ENCODE measurements around the gene KCNIP4. TPM values are rescaled to one million over a fixed set of nuclear protein-coding genes. Genes with fewer than 3 reads are reported as not detected.

Gene KCNIP4
- total and polyA plus RNA-seq, 2 experiments from 2014 or later: 0.14 to 0.63 TPM

- TF ChIP-seq, protein P1, sequence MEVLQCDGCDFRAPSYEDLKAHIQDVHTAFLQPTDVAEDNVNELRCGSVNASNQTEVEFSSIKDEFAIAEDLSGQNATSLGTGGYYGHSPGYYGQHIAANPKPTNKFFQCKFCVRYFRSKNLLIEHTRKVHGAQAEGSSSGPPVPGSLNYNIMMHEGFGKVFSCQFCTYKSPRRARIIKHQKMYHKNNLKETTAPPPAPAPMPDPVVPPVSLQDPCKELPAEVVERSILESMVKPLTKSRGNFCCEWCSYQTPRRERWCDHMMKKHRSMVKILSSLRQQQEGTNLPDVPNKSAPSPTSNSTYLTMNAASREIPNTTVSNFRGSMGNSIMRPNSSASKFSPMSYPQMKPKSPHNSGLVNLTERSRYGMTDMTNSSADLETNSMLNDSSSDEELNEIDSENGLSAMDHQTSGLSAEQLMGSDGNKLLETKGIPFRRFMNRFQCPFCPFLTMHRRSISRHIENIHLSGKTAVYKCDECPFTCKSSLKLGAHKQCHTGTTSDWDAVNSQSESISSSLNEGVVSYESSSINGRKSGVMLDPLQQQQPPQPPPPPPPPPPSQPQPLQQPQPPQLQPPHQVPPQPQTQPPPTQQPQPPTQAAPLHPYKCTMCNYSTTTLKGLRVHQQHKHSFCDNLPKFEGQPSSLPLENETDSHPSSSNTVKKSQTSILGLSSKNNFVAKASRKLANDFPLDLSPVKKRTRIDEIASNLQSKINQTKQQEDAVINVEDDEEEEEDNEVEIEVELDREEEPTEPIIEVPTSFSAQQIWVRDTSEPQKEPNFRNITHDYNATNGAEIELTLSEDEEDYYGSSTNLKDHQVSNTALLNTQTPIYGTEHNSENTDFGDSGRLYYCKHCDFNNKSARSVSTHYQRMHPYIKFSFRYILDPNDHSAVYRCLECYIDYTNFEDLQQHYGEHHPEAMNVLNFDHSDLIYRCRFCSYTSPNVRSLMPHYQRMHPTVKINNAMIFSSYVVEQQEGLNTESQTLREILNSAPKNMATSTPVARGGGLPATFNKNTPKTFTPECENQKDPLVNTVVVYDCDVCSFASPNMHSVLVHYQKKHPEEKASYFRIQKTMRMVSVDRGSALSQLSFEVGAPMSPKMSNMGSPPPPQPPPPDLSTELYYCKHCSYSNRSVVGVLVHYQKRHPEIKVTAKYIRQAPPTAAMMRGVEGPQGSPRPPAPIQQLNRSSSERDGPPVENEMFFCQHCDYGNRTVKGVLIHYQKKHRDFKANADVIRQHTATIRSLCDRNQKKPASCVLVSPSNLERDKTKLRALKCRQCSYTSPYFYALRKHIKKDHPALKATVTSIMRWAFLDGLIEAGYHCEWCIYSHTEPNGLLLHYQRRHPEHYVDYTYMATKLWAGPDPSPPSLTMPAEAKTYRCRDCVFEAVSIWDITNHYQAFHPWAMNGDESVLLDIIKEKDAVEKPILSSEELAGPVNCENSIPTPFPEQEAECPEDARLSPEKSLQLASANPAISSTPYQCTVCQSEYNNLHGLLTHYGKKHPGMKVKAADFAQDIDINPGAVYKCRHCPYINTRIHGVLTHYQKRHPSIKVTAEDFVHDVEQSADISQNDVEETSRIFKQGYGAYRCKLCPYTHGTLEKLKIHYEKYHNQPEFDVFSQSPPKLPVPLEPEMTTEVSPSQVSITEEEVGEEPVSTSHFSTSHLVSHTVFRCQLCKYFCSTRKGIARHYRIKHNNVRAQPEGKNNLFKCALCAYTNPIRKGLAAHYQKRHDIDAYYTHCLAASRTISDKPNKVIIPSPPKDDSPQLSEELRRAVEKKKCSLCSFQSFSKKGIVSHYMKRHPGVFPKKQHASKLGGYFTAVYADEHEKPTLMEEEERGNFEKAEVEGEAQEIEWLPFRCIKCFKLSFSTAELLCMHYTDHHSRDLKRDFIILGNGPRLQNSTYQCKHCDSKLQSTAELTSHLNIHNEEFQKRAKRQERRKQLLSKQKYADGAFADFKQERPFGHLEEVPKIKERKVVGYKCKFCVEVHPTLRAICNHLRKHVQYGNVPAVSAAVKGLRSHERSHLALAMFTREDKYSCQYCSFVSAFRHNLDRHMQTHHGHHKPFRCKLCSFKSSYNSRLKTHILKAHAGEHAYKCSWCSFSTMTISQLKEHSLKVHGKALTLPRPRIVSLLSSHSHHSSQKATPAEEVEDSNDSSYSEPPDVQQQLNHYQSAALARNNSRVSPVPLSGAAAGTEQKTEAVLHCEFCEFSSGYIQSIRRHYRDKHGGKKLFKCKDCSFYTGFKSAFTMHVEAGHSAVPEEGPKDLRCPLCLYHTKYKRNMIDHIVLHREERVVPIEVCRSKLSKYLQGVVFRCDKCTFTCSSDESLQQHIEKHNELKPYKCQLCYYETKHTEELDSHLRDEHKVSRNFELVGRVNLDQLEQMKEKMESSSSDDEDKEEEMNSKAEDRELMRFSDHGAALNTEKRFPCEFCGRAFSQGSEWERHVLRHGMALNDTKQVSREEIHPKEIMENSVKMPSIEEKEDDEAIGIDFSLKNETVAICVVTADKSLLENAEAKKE (CRISPR knock-in tag; IDR thresholded peaks at IDR 0.05): no peak
- TF ChIP-seq ETS1 (IDR thresholded peaks at IDR 0.05) (no peak), CREB1 (CRISPR knock-in tag; IDR thresholded peaks at IDR 0.05; ENCODE audit: low read depth) (no peak), EZH2 (IDR thresholded peaks at IDR 0.05; ENCODE audit: low read depth, unreplicated experiment) (no peak), ZNF331 (CRISPR knock-in tag; IDR thresholded peaks at IDR 0.05; ENCODE audit: low read depth) (no peak), STAT1 (IDR thresholded peaks at IDR 0.05; ENCODE audit: unreplicated experiment) (no peak), JUNB (IDR thresholded peaks at IDR 0.05; ENCODE audit: unreplicated experiment) (no peak), NANOG (IDR thresholded peaks at IDR 0.05; ENCODE audit: borderline replicate concordance) (no peak)
Observed at GRCh38 chr4:21013501-21013900, 935.1 kb downstream of the KCNIP4 start (continued).

DNA sequence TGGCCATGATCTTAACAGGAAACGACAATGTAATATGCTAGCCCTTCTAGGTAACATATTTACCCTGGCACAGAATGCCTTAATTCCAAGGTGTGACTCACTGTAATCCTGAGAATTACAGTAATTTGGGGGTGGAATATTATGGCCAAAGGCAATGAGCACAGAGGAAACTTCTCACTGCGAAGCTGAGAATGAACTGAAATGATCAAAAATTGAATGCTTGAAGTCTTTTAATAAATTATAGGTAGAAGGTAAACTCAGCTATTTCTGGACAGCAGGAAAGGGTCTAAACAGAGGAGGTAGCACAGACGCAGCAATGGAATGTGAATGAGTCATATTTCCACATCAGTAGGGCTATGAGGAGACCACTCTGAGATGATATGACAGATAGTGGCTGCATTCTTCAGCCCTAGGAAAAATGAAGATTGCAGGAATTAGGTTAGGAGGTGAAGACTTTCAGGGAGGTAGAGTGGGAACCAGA lies 935.7 kb downstream of the KCNIP4 start:
- DNase-seq (ENCODE audit: low spot score) (no peak), ATAC-seq (no peak)
- Mint-ChIP-seq H3K4me3 (no peak overlapping the region), H3K27me3 (ENCODE audit: insufficient read depth, low read depth, poor library complexity) (no peaks in the 10 kb centered on the region), H3K36me3 (ENCODE audit: low read depth) (no peaks in the 10 kb centered on the region), H3K9me3 (no peaks in the 10 kb centered on the region), H3K27ac (no peak overlapping the region), H3K4me1 (no peaks in the 10 kb centered on the region)
- no peak overlapping the region for H3K4me2 ChIP-seq
- no peak overlapping the region for H3K4me3 ChIP-seq
- no peaks in the 10 kb centered on the region for H3K27me3 ChIP-seq (ENCODE audit: insufficient read depth)
- H2AFZ ChIP-seq: no peak overlapping the region
- no peaks in the 10 kb centered on the region for H3F3A ChIP-seq (replicated peaks; ENCODE audit: low read depth)
- no peak overlapping the region for H3K27ac ChIP-seq (ENCODE audit: low read depth)
- no peaks in the 10 kb centered on the region for H3K36me3 ChIP-seq (ENCODE audit: insufficient read depth)
- no peaks in the 10 kb centered on the region for H3K79me2 ChIP-seq (replicated peaks; ENCODE audit: insufficient read depth)
- no peaks in the 10 kb centered on the region for H3K4me1 ChIP-seq (ENCODE audit: insufficient read depth)
- no peaks in the 10 kb centered on the region for H4K20me1 ChIP-seq (replicated peaks; ENCODE audit: insufficient read depth)
- peaks cover 10% of the 10 kb centered on the region; the same call in 1 of the 2 replicates for H3K9me2 ChIP-seq (ENCODE audit: insufficient read depth)
- TF ChIP-seq, protein P2, sequence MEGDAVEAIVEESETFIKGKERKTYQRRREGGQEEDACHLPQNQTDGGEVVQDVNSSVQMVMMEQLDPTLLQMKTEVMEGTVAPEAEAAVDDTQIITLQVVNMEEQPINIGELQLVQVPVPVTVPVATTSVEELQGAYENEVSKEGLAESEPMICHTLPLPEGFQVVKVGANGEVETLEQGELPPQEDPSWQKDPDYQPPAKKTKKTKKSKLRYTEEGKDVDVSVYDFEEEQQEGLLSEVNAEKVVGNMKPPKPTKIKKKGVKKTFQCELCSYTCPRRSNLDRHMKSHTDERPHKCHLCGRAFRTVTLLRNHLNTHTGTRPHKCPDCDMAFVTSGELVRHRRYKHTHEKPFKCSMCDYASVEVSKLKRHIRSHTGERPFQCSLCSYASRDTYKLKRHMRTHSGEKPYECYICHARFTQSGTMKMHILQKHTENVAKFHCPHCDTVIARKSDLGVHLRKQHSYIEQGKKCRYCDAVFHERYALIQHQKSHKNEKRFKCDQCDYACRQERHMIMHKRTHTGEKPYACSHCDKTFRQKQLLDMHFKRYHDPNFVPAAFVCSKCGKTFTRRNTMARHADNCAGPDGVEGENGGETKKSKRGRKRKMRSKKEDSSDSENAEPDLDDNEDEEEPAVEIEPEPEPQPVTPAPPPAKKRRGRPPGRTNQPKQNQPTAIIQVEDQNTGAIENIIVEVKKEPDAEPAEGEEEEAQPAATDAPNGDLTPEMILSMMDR (conservative IDR thresholded peaks at IDR 0.05; ENCODE audit: low read depth in 2 of 2): no peak
